T-helper 1 cell (primary cell): ENCODE measurements around the gene ANKRD45.
"Not testable (repeated sequence)": the region's sequence is repeated elsewhere in the genome, so short reads cannot be mapped to it uniquely, and the experiment has no call there.

Experiments used
- DNase-seq, 5 donors: peaks; one replicate each; pipeline ENCODE4 v3.0.0-alpha.2; 2012 to 2020
- total RNA-seq, 4 donors: gene quantifications; one replicate each; lab custom pipeline; 2026; lab: John Stamatoyannopoulos, UW

The ANKRD45 gene, protein sequence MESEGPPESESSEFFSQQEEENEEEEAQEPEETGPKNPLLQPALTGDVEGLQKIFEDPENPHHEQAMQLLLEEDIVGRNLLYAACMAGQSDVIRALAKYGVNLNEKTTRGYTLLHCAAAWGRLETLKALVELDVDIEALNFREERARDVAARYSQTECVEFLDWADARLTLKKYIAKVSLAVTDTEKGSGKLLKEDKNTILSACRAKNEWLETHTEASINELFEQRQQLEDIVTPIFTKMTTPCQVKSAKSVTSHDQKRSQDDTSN
- total RNA-seq, result 0 reads per million in 4 donors

DNA sequence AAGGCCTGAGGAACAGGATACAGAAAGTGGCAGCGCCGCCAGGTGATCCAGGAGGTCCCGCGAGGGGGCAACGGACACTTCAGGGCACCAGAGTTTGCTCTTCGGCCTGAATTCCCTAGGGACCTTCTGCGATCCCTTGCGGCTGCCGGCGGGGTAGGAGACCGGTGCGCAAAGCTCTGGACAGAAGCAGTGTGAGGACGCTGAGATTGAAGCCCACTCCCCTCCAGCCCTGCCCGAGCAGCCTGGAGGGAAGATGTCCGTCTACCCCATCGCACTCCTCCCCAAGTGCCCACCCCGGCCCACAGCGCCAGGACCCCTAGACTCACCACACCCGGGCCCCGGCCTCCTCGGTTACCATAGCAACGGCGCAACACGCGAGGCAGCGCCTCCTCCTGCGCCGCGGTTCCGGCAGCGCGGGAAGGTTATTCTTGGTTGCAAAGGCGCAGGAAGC lies at the start of gene ANKRD45:
Gene ANKRD45 (minus strand): TSS at position 361 of the 451 bp plus-strand sequence. CDS start 10,433 bp downstream, outside the sequence.
- DNase-seq, result peak in 1 of 5 donors; percentile 2

DNA sequence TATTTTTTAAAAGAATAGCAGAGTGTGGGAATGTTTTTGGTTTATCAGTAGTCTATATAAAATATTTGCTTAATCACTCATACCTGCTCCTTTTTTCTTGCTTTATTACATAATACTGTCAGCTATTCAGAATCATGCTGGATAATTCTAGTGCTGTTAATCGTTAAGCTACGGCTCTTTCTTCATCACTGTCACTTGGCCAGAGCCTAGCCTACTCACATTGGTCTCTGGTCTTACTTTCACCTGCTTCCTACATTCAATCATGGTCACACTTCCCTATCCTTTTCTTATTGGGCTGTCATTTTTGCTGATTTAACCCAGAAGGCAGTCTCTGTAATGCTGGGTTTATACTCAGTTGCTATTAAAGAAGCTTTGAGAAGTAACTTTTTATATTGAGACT lies 47.6 kb upstream of the ANKRD45 start:
- no peak for DNase-seq

DNA sequence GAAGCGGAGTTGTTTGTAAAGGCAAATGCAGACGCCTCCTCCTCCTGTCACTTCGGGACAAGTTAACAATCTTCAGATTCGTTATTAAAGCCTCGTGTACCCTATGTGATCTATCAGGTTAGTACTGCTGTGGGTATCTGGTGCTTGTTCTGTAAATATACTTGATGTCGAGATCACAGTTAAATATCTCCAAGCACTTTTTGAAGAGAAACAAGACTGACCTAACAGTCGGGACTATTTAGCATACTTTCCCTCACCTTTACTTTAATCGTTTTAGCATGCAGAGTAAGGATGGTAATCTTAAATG lies 45.8 kb upstream of the ANKRD45 start:
- DNase-seq, result no peak

DNA sequence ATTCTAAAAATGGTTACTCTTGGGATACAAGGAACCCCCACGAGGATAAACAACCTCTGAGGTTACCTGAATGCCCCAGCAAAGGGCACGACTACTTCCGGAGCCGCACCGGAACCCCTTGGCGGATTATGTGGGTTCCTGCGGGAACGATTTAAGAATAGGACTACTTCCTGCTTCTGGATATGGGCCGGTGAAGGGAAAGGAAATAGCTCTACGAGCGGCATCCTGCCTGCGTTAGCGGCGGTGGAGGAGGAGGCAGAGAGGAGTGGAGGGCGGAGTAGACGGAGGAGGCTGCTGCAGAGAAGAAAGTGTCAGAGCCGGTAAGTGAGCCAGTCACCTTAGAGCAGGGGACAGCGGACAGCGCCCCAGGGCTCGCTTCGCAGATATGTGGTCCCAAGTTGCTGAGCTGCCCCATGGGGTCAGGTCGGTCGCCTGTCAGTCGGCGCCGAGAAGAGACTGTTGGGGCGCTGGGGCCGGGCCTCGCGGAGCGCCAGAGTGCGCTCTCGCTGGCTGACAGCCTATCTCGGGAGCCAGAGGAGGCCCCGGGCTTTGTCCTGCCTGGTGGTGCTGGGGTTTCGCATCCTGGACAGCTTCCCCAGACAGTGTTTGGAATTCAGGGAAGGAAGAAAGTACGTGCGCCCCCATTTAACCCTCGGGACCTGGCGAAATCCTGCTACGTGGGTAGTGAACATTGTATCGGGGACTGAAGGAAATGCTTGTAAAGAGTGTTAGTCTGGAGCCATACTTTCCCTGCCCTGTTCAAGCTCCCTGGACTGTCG lies 45.3 kb upstream of the ANKRD45 start, which contains the start of gene KLHL20:
Gene KLHL20 (plus strand): TSS at position 223 of the 779 bp plus-strand sequence. CDS start 1,063 bp downstream, outside the sequence.
- DNase-seq, result peak; percentile 66 to 93 (median 80)

DNA sequence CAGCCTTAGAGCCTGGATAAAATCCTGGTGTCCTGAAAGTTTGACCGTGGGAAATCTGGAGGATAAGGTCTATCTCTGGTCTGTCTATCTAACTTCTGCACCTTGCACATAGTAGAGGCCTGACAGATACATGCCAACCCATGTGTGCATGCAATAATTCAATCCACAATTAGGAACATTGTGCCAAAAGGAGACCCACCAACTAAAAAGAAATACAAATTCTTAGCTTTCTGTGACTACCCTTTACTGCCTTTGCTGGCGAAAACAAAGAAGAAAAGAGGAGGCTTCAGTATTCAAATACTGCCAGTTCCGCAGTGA lies 44.7 kb upstream of the ANKRD45 start:
- no peak for DNase-seq

DNA sequence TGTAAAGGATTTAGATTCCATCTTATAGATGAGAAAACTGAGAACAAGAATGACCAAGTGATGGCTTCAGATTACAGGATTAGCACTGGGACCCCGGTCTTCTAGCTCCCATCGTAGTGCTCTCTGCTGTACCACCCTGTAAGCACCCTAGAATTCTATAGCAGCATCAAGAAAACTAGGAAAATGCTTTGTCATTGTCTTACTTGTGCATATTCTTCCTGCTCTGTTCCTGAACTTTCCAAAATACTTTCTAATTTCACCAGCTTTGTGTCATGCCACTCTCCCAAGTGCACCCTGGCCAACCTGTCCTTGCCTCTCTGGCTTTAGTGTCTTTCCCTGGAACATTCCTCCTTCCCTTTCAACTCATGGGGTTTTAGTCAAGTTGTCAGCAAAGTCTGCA lies 39.1 kb upstream of the ANKRD45 start:
- DNase-seq, result no peak

DNA sequence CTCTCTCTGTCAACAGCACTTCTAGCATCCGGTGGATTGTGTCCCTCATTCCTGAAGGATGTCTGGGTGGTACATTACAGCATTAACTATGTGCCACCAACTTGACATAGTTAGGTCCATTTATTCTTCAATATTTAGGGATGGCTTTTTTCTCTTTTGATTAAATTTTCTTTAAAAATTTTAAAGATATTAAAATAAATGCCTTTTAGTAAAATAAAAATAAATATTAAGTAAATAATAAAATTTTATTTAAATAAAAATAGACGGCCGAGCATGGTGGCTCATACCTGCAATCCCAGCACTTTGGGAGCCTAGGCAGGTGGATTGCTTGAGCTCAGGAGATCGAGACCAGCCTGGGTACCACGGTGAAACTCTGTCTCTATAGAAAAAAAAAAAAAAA lies 35.5 kb upstream of the ANKRD45 start:
- DNase-seq, result no peak

DNA sequence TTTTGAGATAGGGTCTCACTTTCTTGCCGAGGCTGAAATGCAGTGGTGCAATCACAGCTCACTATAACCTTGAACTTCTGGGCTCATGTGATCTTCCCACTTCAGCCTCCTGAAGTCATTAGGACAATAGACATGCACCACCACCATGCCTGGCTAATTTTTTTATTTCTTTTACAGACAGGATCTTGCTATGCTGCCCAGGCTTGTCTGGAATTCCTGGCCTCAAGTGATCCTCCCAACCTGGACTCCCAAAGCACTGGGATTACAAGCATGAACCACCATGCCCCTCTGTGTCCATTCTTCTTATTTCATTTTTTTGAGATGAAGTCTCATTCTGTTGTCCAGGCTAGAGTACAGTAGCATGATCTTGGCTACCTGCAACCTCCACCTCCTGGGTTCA lies 33.1 kb upstream of the ANKRD45 start:
- no peak for DNase-seq

DNA sequence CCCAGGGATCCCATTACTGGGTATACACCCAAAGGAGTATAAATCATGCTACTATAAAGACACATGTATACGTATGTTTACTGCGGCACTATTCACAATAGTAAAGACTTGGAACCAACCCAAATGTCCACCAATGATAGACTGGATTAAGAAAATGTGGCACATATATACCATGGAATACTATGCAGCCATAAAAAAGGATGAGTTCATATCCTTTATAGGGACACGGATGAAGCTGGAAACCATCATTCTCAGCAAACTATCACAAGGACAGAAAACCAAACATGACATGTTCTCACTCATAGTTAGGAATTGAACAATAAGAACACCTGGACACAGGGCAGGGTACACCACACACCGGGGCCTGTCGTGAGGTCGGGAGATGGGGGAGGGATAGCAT lies 31.6 kb upstream of the ANKRD45 start:
- not testable (repeated sequence) for DNase-seq

DNA sequence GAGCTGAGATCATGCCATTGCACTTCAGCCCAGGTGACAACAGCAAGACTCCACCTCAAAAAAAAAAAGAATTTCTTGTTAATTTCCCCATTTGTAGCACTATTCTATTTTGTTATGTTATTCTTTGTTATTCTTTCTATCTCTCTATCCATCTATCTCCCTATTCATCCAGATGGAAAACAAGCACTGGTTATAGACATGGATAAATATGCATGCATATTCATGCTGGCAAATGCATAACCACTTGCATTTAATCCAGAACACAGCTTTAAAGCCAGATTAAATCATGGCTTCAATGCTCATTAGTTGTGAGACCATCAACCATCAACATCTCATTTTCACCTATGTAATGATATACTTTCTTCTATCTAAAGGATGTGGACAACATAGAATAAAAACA lies 23.6 kb upstream of the ANKRD45 start:
- no peak for DNase-seq

DNA sequence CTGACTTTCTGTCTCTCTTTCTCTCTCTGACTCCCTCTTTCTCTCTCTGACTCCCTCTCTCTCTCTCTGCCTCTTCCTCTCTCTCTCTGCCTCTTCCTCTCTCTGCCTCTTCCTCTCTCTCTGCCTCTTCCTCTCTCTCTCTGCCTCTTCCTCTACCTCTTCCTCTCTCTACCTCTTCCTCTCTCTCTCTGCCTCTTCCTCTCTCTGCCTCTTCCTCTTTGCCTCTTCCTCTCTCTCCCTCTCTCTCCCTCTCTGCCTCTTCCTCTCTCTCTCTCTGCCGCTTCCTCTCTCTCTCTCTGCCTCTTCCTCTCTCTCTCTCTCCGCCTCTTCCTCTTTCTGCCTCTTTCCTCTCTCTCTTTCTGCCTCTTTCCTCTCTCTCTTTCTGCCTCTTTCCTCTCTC lies 18.6 kb upstream of the ANKRD45 start:
- DNase-seq, result no peak

DNA sequence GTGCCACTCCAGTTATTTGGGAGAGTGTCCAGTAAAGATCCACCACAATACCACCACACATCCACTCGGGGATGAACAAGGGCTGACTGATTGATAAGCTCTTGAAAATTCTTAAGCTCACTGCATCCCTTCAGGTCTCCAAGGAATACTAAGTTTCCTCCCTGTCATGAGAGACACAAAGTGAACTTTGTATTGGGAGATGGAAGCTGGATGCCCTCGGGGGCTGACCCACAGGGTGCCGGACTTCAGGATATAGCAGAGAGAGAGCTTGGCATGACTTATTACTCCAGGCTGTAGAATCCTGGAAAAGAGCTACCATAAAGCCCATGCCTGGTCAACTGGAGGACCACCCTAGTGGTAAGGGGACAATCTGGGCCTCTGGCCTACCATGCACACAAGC lies 15.5 kb upstream of the ANKRD45 start:
- DNase-seq, result not testable (repeated sequence)

DNA sequence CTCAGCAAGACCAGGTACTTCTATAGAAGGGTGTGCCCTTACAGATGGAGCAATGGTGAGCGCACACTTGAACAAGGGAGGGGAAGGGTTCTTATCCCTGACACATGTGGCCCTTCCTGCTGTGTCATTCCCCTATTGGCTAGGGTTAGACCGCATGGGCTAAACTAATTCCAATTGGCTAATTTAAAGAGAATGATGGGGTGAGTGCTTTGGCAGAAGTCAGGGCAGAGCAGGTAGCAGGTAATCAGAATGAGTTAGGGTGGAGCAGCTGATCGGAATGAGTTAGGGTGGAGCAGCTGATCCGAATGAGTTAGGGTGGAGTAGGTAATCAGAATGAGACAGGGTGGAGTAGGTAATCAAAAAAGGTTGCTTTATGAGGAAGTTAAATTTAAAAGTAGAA lies 14.2 kb upstream of the ANKRD45 start:
- DNase-seq, result not testable (repeated sequence)

DNA sequence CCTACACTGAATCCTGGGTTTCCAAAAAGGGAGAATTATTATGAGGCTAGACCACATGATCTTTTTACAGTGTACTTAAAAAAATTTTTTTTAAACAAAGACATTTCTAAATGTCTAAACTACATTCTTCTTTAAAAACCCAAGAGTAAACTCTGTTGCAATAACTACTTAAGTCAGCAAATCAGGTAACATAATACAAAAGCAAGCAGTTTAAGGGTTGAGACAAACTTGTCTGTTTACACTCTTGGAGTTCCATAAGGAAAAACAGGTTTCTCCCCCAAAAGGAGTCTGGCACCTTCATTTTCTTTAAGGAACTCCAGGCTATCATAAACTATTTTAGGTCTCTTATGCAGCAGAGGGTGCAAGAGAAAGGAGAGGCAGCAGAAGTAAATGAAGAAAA lies 12.5 kb upstream of the ANKRD45 start:
- no peak for DNase-seq

DNA sequence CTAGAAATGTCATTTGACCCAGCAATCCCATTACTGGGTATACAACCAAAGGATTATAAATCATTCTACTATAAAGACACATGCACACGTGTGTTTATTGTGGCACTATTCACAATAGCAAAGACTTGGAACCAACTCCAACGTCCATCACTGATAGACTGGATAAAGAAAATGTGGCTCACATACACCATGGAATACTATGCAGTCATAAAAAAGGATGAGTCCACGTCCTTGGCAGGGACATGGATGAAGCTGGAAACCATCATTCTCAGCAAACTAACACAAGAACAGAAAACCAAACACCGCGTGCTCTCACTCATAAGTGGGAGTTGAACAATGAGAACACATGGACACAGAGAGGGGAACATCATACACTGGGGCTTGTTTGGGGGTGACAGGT lies 10.5 kb upstream of the ANKRD45 start:
- not testable (repeated sequence) for DNase-seq

DNA sequence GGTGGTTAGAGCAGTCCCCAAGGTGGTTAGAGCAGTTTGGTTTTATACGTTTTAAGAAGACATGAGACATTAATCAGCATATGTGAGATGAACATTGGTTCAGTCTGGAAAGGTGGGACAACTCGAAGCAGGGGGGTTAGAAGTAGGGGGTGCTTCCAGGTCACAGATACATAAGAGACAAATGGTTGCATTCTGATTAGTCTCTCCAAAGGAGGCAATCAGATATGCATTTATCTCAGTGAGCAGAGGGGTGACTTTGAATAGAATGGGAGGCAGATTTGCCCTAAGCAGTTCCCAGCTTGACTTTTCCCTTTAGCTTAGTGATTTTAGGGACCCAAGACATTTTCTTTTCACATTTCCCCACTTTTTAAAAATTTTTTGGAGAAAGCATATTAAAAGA lies 4.8 kb upstream of the ANKRD45 start:
- not testable (repeated sequence) for DNase-seq

DNA sequence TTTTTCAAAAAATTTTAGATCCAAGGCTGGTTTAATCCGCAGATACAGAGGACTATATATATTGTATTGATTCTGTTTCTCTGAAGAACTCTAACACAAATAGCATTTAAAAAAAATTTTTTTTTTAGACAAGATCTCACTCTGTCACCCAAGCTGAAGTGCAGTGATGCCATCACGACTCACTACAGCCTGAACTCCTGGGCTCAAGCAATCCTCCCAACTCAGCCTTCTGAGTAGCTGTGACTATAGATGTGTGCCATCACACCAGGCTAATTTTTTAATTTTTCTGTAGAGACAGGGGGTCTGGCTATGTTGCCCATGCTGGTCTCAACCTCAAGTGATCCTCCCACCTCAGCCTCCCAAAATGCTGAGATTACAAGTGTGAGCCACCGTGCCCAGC lies 3.0 kb downstream of the ANKRD45 start:
- DNase-seq, result no peak

DNA sequence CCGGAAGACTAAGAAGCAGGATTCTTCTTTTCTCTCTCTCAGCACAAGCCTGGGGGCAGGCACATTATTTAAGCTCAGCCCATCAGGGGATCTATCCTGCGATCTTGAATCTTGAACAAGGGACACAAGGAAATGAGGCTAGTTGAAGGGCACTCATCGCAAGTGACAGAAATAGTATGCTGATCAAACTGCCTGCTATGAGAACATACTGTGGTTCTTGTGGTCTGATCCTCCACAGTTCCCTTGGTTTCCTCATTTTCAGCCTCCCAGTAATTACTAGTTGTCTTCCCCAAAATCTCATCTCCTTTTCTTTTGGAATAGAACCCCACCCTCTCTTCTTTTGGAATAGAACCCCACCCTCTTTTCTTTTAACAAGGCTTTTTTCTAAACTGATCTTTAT lies 6.5 kb downstream of the ANKRD45 start:
- no peak for DNase-seq

DNA sequence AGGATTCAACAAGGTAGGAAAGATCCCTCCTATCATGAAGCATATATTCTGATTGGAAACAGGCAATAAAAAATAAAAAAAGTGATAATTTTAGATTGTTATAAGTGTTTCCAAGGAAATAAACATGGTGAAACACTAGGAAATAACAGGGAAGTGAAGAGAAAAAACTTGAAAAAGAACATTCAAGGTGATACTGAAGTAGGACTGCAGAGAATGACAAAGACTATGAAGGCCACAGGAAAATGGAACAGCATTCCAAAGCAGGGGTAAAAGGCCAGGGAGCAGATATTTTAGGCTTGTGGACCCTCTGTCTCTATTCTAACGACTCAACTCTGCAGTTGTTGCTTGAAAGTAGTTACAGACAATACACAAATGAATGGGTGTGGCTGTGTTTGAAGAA lies 7.9 kb downstream of the ANKRD45 start:
- DNase-seq, result no peak

DNA sequence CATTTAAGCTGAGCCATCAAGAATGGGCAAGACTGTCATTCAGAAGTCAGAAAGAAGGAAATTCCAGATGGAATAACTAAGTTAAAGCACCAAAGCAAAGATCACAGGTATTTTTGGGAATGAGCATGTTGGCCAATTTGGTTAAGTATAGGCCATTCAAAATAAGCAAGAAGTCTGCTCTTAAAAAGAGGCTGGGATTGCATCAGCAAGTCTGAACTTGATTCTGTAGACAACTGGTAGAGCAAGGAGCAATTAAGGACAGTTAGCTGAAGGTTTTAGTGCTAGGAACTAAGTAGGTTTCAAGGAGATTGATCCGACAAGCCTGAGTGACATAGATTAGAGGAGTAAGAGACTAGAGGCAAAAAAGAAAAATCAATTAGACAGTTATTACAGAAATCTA lies 8.4 kb downstream of the ANKRD45 start:
- DNase-seq, result no peak

DNA sequence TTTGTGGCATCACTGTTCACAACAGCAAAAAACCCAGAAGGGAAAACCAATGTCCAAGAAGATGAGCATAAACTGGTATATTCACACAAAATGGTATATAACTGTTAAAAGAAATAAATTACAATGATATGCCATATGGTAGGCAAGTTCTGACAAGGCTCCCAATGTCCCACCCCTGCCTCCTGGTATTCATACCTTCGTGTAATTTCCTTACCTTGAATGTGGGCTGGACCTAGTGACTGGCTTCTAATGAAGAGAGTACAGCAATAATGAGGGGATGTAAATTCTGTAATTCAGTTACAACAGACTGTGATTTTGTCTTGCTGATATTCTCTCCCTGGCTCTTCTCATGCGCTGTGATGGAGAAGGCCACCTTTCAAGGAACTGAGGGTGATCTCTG lies 9.3 kb downstream of the ANKRD45 start:
- DNase-seq, result no peak

DNA sequence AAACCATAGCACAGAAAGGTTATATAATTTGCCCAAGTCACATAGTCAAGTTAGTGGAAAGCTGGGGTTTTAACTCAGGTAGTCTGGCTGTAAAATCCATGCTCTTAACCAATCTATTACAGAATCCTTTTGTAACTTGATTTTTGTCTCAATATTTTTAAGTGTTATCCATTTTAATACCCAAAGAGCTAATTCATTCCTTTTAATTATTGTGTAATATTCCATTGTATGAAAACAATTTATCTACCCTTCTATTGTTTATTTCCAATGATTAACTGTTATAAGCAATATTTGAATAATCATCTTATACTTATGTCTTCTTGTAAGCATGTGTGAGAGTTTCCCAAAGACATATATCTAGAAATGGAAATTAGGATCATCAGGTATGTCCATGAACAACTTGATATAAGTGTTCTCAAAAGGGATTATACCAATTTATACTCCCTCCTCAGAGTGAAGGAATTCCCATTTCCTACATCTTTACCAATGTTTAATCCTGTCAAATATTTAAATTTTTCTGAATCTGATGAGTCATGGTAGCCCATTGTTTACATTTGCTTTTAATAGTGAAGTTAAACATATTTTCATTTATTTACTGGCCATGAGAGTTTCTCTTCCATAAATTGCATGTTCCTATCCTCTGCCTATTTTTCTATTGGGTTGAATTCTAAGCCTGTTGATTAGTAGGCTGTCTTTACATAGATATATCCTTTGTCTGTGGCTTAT lies 20.6 kb downstream of the ANKRD45 start:
- no peak for DNase-seq

DNA sequence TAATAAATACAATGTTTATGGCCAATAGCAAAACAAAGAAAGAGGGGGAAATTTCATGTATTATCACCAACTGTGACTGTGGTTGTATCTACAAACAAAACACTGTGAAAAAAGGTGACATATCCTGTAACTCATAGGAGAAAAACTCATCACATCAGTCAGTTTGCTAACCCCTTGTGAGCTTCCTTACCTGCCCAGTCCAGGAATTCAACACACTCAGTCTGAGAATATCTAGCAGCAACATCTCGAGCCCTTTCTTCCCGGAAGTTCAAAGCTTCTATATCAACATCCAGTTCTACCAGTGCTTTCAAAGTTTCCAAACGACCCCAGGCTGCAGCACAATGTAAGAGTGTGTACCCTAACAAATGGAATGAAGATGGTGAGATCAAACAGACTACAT lies 23.0 kb downstream of the ANKRD45 start:
- DNase-seq, result no peak
